Middle frontal gyrus (tissue), 1 donor: ENCODE data around the gene CCDC185.

Experiments
- DNase-seq: peaks from one replicate; pipeline ENCODE4 v3.0.0-alpha.2; 2015; ENCODE audit warnings: low spot score; ENCODE audit errors: extremely low spot score

Gene CCDC185

GRCh38 chr1:223393275-223394214 is at the start of gene CCDC185:
TSS of gene CCDC185 (plus strand) at chr1:223393415. CDS start at chr1:223393476, 61 bp downstream.
- no peak for DNase-seq

GRCh38 chr1:223343692-223344091 is 49.5 kb upstream of the CCDC185 start:
- no peak for DNase-seq

GRCh38 chr1:223344491-223344890 is 48.7 kb upstream of the CCDC185 start:
- DNase-seq, result no peak

GRCh38 chr1:223345720-223346119 is 47.5 kb upstream of the CCDC185 start:
- no peak for DNase-seq

- no peak for DNase-seq
Measured at GRCh38 chr1:223346311-223346710, 46.9 kb upstream of the CCDC185 start.

- no peak for DNase-seq
Measured at GRCh38 chr1:223347583-223347982, 45.6 kb upstream of the CCDC185 start.

GRCh38 chr1:223348439-223348838 is 44.8 kb upstream of the CCDC185 start:
- no peak for DNase-seq

GRCh38 chr1:223349241-223349640 is 44.0 kb upstream of the CCDC185 start:
- no peak for DNase-seq

GRCh38 chr1:223350361-223350908 is 42.8 kb upstream of the CCDC185 start:
- DNase-seq, result no peak

- no peak for DNase-seq
Measured at GRCh38 chr1:223352944-223353343, 40.3 kb upstream of the CCDC185 start.

- no peak for DNase-seq
Measured at GRCh38 chr1:223353939-223354338, 39.3 kb upstream of the CCDC185 start.

GRCh38 chr1:223355699-223356098 is 37.5 kb upstream of the CCDC185 start:
- DNase-seq, result no peak

GRCh38 chr1:223358826-223359225 is 34.4 kb upstream of the CCDC185 start:
- no peak for DNase-seq

- DNase-seq, result no peak
Measured at GRCh38 chr1:223363057-223363855, 30.0 kb upstream of the CCDC185 start.

- peak; percentile 38 for DNase-seq
Measured at GRCh38 chr1:223363856-223364684, 29.1 kb upstream of the CCDC185 start, which contains the start of gene SUSD4. TSS of gene SUSD4 (minus strand) at chr1:223364176. CDS start at chr1:223363425, 751 bp downstream.

- DNase-seq, result no peak
Measured at GRCh38 chr1:223364685-223365382, 28.4 kb upstream of the CCDC185 start.

- DNase-seq, result no peak
Measured at GRCh38 chr1:223374064-223374610, 19.1 kb upstream of the CCDC185 start.

GRCh38 chr1:223378754-223379153 is 14.5 kb upstream of the CCDC185 start:
- DNase-seq, result no peak

- DNase-seq, result no peak
Measured at GRCh38 chr1:223386013-223386412, 7.2 kb upstream of the CCDC185 start.

- no peak for DNase-seq
Measured at GRCh38 chr1:223390618-223391017, 2.6 kb upstream of the CCDC185 start.
